OCI-M1 (cell line): ENCODE results near the gene ATXN10.

Source experiments
- DNase-seq: peaks from one replicate; lab custom pipeline; 2025; lab: John Stamatoyannopoulos, UW

ATXN10 gene

GRCh38 chr22:45830531-45831245, 159.1 kb downstream of the ATXN10 start:
- DNase-seq: no peak

GRCh38 chr22:45831394-45831793, 159.8 kb downstream of the ATXN10 start:
- no peak for DNase-seq

GRCh38 chr22:45832180-45832579, 160.5 kb downstream of the ATXN10 start:
- DNase-seq: no peak

GRCh38 chr22:45832959-45833580, 161.4 kb downstream of the ATXN10 start:
- no peak for DNase-seq

GRCh38 chr22:45833613-45834012, 162.0 kb downstream of the ATXN10 start:
- no peak for DNase-seq

- DNase-seq: no peak
Measured at GRCh38 chr22:45834241-45834640, 162.6 kb downstream of the ATXN10 start.

- no peak for DNase-seq
Measured at GRCh38 chr22:45834795-45835194, 163.2 kb downstream of the ATXN10 start.

- DNase-seq: no peak
Measured at GRCh38 chr22:45836418-45837169, 165.0 kb downstream of the ATXN10 start.

- no peak for DNase-seq
Measured at GRCh38 chr22:45837508-45837907, 165.9 kb downstream of the ATXN10 start.

GRCh38 chr22:45838305-45838887, 166.8 kb downstream of the ATXN10 start:
- DNase-seq: no peak

- no peak for DNase-seq
Measured at GRCh38 chr22:45840483-45840882, 168.8 kb downstream of the ATXN10 start.

GRCh38 chr22:45842291-45842991, 170.8 kb downstream of the ATXN10 start:
- DNase-seq: no peak

GRCh38 chr22:45843031-45843430, 171.4 kb downstream of the ATXN10 start:
- no peak for DNase-seq

GRCh38 chr22:45843986-45844385, 172.4 kb downstream of the ATXN10 start:
- no peak for DNase-seq

GRCh38 chr22:45845076-45845487, 173.4 kb downstream of the ATXN10 start:
- DNase-seq: no peak

GRCh38 chr22:45846952-45847351, 175.3 kb downstream of the ATXN10 start:
- DNase-seq: no peak

- DNase-seq: no peak
Measured at GRCh38 chr22:45848904-45849303, 177.3 kb downstream of the ATXN10 start.

GRCh38 chr22:45852826-45853225, 181.2 kb downstream of the ATXN10 start:
- DNase-seq: peak; percentile 5

- no peak for DNase-seq
Measured at GRCh38 chr22:45855961-45856360, 184.3 kb downstream of the ATXN10 start.

- no peak for DNase-seq
Measured at GRCh38 chr22:45857519-45857918, 185.9 kb downstream of the ATXN10 start.

GRCh38 chr22:45859231-45860161, 187.9 kb downstream of the ATXN10 start:
- no peak for DNase-seq
